Liver (tissue), 9 donors: ENCODE measurements around the gene ABTB2. TPM values are rescaled to one million over a fixed set of nuclear protein-coding genes. Genes with fewer than 3 reads are reported as not detected.

ENCODE experiments used
- DNase-seq: peaks from one replicate; pipeline ENCODE4 v3.0.0-alpha.2; 2017; ENCODE audit warnings: low spot score
- H3K27ac ChIP-seq, 2 donors: one replicate each; pipeline ENCODE4 v1.7.0; 2013; ENCODE audit warnings: inconsistent platforms in 2 of 2, low read length in 2 of 2, control low read depth in 1 of 2, low read depth in 1 of 2, mild to moderate bottlenecking in 1 of 2
- H3K27me3 ChIP-seq, 4 donors: one replicate each; pipeline versions ENCODE4 v1.6.1 to v1.7.0; 2013; ENCODE audit warnings: low read length in 3 of 4, inconsistent platforms in 1 of 4, mild to moderate bottlenecking in 1 of 4, moderate library complexity in 1 of 4; ENCODE audit not compliant: control insufficient read depth in 4 of 4, insufficient read depth in 4 of 4
- H3K36me3 ChIP-seq, 4 donors: one replicate each; pipeline versions ENCODE4 v1.6.1 to v1.7.0; 2013; ENCODE audit warnings: low read length in 3 of 4, mild to moderate bottlenecking in 3 of 4, low read depth in 1 of 4, moderate library complexity in 1 of 4; ENCODE audit not compliant: control insufficient read depth in 4 of 4, insufficient read depth in 3 of 4
- H3K4me1 ChIP-seq, 4 donors: one replicate each; pipeline versions ENCODE4 v1.6.1 to v1.7.0; 2013; ENCODE audit warnings: low read length in 3 of 4, mild to moderate bottlenecking in 3 of 4, moderate library complexity in 1 of 4; ENCODE audit not compliant: control insufficient read depth in 4 of 4, insufficient read depth in 4 of 4
- H3K4me3 ChIP-seq, 3 donors: one replicate each; pipeline versions ENCODE4 v1.6.1 to v1.7.0; 2013; ENCODE audit warnings: low read length in 3 of 3, control low read depth in 1 of 3, low read depth in 1 of 3, mild to moderate bottlenecking in 1 of 3
- H3K9ac ChIP-seq, 2 donors: one replicate each; pipeline ENCODE4 v1.7.0; 2013; ENCODE audit warnings: low read length in 2 of 2, mild to moderate bottlenecking in 2 of 2, moderate library complexity in 2 of 2, control low read depth in 1 of 2, low read depth in 1 of 2
- H3K9me3 ChIP-seq, 4 donors: one replicate each; pipeline versions ENCODE4 v1.6.1 to v1.7.0; 2013; ENCODE audit warnings: low read length in 3 of 4; ENCODE audit not compliant: control insufficient read depth in 4 of 4
- FOXA1 ChIP-seq: IDR thresholded peaks from 2 replicates; pipeline ENCODE4 v1.6.1; 2016; ENCODE audit warnings: antibody characterized with exemption
- GABPA ChIP-seq, 2 donors: IDR thresholded peaks in 1 of 2; conservative IDR thresholded peaks in 1 of 2; 2 replicates each; pipeline ENCODE4 v1.6.1; 2016; ENCODE audit warnings: antibody characterized with exemption in 2 of 2, mild to moderate bottlenecking in 1 of 2, moderate library complexity in 1 of 2
- JUND ChIP-seq, 2 donors: IDR thresholded peaks; 2 replicates each; pipeline ENCODE4 v1.6.1; 2016; ENCODE audit warnings: antibody characterized with exemption in 2 of 2
- NR2F2 ChIP-seq: IDR thresholded peaks from 2 replicates; pipeline ENCODE4 v1.6.1; 2016; ENCODE audit warnings: antibody characterized with exemption
- RAD21 ChIP-seq, 2 donors: IDR thresholded peaks; 2 replicates each; pipeline ENCODE4 v1.6.1; 2016; ENCODE audit warnings: antibody characterized with exemption in 2 of 2, mild to moderate bottlenecking in 2 of 2
- RXRA ChIP-seq, 2 donors: IDR thresholded peaks; 2 replicates each; pipeline ENCODE4 v1.6.1; 2017 to 2018; ENCODE audit warnings: antibody characterized with exemption in 2 of 2, mild to moderate bottlenecking in 1 of 2
- YY1 ChIP-seq: IDR thresholded peaks from 2 replicates; pipeline ENCODE4 v1.6.1; 2016; ENCODE audit warnings: antibody characterized with exemption, mild to moderate bottlenecking
- WGBS: extraction: QIAGEN DNeasy Blood & Tissue Kit; methylation state at CpG from one replicate; pipeline ENCODE4 v1.1.7; 2013; 5-methylcytosine and 5-hydroxymethylcytosine counted together
- polyA plus RNA-seq, 2 donors: library from polyadenylated mRNA; stranded (reverse) in 1 of 2; unstranded in 1 of 2; fragments of 200-250 nt in 1 of 2; fragments of >200 nt in 1 of 2; fragmentation: Nextera tagmentation in 1 of 2; extraction: Ambion mirVana in 1 of 2; gene quantifications; one replicate each; pipeline versions ENCODE4 v1.2.1 to v1.2.3, GENCODE V29; 2013 to 2015
- total RNA-seq, 2 donors: library from RNA; depleted of rRNA; stranded (reverse); fragments of >200 nt; gene quantifications; one replicate each; pipeline ENCODE4 v1.2.3, GENCODE V29; 2014
- TF ChIP-seq, protein P1 (sequence below): fragments of 150-350 bp; IDR thresholded peaks from 2 replicates; pipeline ENCODE4 v1.5.1; 2017; ENCODE audit warnings: improper control_type of control experiment, low read depth, low read length; ENCODE audit not compliant: missing input control
- TF ChIP-seq, protein P2 (sequence below): IDR thresholded peaks from 2 replicates; pipeline ENCODE4 v1.6.1; 2016; ENCODE audit warnings: antibody characterized with exemption, mild to moderate bottlenecking
- TF ChIP-seq, protein P3 (sequence below): IDR thresholded peaks from 2 replicates; pipeline ENCODE4 v1.6.1; 2016; ENCODE audit warnings: antibody characterized with exemption
- TF ChIP-seq, protein P4 (sequence below): IDR thresholded peaks from 2 replicates; pipeline ENCODE4 v1.6.1; 2016; ENCODE audit warnings: antibody characterized with exemption
- donor health status: healthy.
- donor health status: healthy.
- donor health status: healthy.
- donor health status: healthy.
- donor health status: healthy.

ABTB2 gene
- total and polyA plus RNA-seq, 4 donors, result 2.4 to 8.9 (median 6.1) TPM

DNA sequence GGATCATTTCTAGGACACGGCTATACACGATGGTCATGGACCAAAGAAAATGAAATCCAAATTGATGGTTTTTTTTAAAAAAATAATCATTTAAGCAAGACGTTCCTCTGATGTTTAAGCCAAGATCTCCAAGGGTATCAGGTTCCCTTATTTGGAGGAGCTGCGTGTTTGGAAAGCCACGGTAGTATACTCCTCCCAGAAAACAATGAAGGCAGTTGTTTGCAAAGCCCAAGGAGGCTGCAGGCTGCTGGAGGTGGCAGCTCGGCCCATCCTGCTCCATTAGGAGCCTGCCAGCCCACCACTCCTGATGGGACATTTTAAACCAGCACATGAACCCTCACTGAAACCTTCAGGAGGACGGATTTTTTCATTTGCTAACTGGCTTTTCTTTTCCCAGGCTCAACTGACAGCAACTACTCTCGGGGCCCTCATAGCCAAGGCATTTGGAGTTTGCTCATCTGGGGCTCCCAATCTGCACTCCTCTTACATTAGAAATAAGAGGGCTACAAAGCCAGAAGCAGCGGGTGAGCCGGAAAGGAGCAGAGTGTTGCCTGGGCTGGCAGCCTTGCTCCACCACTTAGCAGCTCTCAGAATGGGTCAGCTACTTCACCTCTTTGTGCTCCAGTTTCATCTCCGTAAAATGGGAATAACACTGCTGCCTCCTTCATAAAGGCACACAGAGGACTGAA, 58.4 kb downstream of the ABTB2 start (continued):
- TF ChIP-seq GABPA (IDR thresholded peaks at IDR 0.05 in 1 of 2, conservative IDR thresholded peaks at IDR 0.05 in 1 of 2) (no peak), FOXA1 (no peak)
- TF ChIP-seq, protein P1, sequence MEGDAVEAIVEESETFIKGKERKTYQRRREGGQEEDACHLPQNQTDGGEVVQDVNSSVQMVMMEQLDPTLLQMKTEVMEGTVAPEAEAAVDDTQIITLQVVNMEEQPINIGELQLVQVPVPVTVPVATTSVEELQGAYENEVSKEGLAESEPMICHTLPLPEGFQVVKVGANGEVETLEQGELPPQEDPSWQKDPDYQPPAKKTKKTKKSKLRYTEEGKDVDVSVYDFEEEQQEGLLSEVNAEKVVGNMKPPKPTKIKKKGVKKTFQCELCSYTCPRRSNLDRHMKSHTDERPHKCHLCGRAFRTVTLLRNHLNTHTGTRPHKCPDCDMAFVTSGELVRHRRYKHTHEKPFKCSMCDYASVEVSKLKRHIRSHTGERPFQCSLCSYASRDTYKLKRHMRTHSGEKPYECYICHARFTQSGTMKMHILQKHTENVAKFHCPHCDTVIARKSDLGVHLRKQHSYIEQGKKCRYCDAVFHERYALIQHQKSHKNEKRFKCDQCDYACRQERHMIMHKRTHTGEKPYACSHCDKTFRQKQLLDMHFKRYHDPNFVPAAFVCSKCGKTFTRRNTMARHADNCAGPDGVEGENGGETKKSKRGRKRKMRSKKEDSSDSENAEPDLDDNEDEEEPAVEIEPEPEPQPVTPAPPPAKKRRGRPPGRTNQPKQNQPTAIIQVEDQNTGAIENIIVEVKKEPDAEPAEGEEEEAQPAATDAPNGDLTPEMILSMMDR, result no peak

DNA sequence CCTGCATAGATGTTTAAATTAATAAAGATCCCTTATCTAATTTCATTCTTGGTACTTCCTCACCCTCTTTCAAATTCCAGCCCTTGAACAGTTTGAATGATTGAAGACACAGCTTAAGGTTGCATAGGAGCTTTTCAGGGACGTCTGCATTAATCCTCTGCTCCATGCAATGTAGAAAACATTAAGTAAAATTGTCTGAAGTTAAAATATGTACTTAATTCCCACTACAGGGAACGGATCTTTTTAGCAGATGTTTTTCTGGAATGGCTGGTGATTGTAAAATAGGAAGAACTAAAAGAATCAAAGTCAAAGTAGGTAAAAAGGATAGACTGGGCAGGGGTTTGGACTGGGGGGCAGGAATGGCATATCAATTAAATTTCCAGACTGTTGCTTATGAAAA, 58.9 kb downstream of the ABTB2 start:
- TF ChIP-seq JUND (IDR thresholded peaks at IDR 0.05) (no peak), GABPA (IDR thresholded peaks at IDR 0.05 in 1 of 2, conservative IDR thresholded peaks at IDR 0.05 in 1 of 2) (no peak), RXRA (IDR thresholded peaks at IDR 0.05) (no peak), NR2F2 (no peak), RAD21 (IDR thresholded peaks at IDR 0.05) (no peak), YY1 (no peak)
- TF ChIP-seq, protein P2, sequence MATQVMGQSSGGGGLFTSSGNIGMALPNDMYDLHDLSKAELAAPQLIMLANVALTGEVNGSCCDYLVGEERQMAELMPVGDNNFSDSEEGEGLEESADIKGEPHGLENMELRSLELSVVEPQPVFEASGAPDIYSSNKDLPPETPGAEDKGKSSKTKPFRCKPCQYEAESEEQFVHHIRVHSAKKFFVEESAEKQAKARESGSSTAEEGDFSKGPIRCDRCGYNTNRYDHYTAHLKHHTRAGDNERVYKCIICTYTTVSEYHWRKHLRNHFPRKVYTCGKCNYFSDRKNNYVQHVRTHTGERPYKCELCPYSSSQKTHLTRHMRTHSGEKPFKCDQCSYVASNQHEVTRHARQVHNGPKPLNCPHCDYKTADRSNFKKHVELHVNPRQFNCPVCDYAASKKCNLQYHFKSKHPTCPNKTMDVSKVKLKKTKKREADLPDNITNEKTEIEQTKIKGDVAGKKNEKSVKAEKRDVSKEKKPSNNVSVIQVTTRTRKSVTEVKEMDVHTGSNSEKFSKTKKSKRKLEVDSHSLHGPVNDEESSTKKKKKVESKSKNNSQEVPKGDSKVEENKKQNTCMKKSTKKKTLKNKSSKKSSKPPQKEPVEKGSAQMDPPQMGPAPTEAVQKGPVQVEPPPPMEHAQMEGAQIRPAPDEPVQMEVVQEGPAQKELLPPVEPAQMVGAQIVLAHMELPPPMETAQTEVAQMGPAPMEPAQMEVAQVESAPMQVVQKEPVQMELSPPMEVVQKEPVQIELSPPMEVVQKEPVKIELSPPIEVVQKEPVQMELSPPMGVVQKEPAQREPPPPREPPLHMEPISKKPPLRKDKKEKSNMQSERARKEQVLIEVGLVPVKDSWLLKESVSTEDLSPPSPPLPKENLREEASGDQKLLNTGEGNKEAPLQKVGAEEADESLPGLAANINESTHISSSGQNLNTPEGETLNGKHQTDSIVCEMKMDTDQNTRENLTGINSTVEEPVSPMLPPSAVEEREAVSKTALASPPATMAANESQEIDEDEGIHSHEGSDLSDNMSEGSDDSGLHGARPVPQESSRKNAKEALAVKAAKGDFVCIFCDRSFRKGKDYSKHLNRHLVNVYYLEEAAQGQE, result no peak
- TF ChIP-seq, protein P3, sequence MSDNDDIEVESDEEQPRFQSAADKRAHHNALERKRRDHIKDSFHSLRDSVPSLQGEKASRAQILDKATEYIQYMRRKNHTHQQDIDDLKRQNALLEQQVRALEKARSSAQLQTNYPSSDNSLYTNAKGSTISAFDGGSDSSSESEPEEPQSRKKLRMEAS, result no peak
- TF ChIP-seq, protein P4, sequence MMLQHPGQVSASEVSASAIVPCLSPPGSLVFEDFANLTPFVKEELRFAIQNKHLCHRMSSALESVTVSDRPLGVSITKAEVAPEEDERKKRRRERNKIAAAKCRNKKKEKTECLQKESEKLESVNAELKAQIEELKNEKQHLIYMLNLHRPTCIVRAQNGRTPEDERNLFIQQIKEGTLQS, result no peak
- no peak for DNase-seq
- Histone ChIP-seq H3K9me3 (no peaks in the 10 kb centered on the region), H3K36me3 (peaks cover 0 to 2% (median 0%) of the 10 kb centered on the region in 4 donors), H3K4me3 (no peak overlapping the region), H3K9ac (no peak overlapping the region), H3K27ac (no peak overlapping the region), H3K27me3 (no peaks in the 10 kb centered on the region), H3K4me1 (no peaks in the 10 kb centered on the region)
- WGBS, result 91% methylated on average over 2 of the region's 2 CpGs

DNA sequence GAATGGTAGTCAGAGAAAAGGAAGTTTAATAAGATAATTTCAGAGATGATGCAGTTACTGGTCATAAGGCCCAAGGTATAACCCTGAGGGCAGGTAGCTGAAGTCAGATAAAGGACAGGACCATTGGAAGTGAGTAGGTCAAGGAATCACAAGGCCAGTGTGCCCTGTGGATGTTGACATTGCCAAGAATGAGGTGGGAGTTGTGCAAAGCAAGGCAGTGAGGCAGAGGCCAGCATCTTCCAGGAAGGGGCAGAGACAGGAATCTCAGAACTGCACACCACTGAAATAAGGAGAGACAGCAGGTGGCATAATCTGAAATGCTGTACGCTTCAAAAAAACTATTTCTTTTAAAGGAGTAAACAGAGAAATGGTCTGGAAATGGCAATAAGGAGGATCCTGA, 61.4 kb downstream of the ABTB2 start:
- no peaks in the 10 kb centered on the region for H3K27me3 ChIP-seq
- no peak overlapping the region for H3K4me3 ChIP-seq
- no peak for DNase-seq
- peaks cover 0 to 2% (median 0%) of the 10 kb centered on the region in 4 donors for H3K4me1 ChIP-seq
- H3K9ac ChIP-seq, result no peak overlapping the region
- WGBS, result 90% methylated on average over 1 of the region's 1 CpG
- no peaks in the 10 kb centered on the region for H3K9me3 ChIP-seq
- TF ChIP-seq, protein P4, result no peak
- no peak overlapping the region for H3K27ac ChIP-seq
- peaks cover 0 to 2% (median 0%) of the 10 kb centered on the region in 4 donors for H3K36me3 ChIP-seq
